Measurements from ENCODE around the gene AGO3.
"Not testable (repeated sequence)": the region's sequence is repeated elsewhere in the genome, so short reads cannot be mapped to it uniquely, and the experiment has no call there.

The AGO3 gene

GRCh38 chr1:35958558-35958957 lies 27.7 kb downstream of the AGO3 start:
- no peak overlapping the region for H3K23ac ChIP-seq (ENCODE audit: low read length)
- no peak overlapping the region for H3K4me3 ChIP-seq (ENCODE audit: low read depth, low read length)
- no peak overlapping the region for H3K4ac ChIP-seq (ENCODE audit: low read depth, low read length)
- no peak overlapping the region for H3K18ac ChIP-seq (ENCODE audit: low read length)
- H2AFZ ChIP-seq (ENCODE audit: insufficient read depth, low read length, poor library complexity) = no peak overlapping the region
- H3K9ac ChIP-seq (ENCODE audit: low read length) = no peak overlapping the region
- H2BK12ac ChIP-seq (ENCODE audit: low read length) = no peak overlapping the region
- H3K14ac ChIP-seq (ENCODE audit: low read length) = no peak overlapping the region
- H3K27me3 ChIP-seq (ENCODE audit: insufficient read depth, low read length) = no peaks in the 10 kb centered on the region
- no peak overlapping the region for H3K27ac ChIP-seq (ENCODE audit: low read depth, low read length)
- no peak overlapping the region for H4K91ac ChIP-seq (ENCODE audit: low read depth, low read length)
- H2BK5ac ChIP-seq (ENCODE audit: low read depth, low read length, poor library complexity) = no peak overlapping the region
- H2AK5ac ChIP-seq (ENCODE audit: low read length) = no peak overlapping the region
- no peak overlapping the region for H4K8ac ChIP-seq (ENCODE audit: low read depth, low read length)
- no CpG with 5 or more reads among the region's 1 CpG for WGBS (ENCODE audit: extremely low coverage, insufficient coverage, insufficient read length)
- no peak overlapping the region for H4K12ac ChIP-seq (ENCODE audit: low read depth, low read length)
- H3K4me2 ChIP-seq (ENCODE audit: low read length) = no peak overlapping the region
- DNase-seq = no peak
- H3K79me1 ChIP-seq (ENCODE audit: low read length) = no peaks in the 10 kb centered on the region
- no peak overlapping the region for H2BK120ac ChIP-seq (ENCODE audit: insufficient read depth, low read length, poor library complexity)
- peaks cover 0 to 2% of the 10 kb centered on the region in 2 experiments for H3K36me3 ChIP-seq (ENCODE audit: control insufficient read depth in 1 of 2, insufficient read depth in 2 of 2, low read length in 2 of 2)
- H3K9me3 ChIP-seq (ENCODE audit: insufficient read depth, low read depth, low read length) = no peaks in the 10 kb centered on the region
- no peaks in the 10 kb centered on the region for H3K4me1 ChIP-seq (ENCODE audit: control insufficient read depth in 1 of 2, insufficient read depth in 2 of 2, low read length in 2 of 2)
- no peaks in the 10 kb centered on the region for H3K79me2 ChIP-seq (ENCODE audit: control insufficient read depth, insufficient read depth, low read length, poor library complexity)

GRCh38 chr1:35959304-35959703 lies 28.4 kb downstream of the AGO3 start:
- no peak overlapping the region for H4K8ac ChIP-seq (ENCODE audit: low read depth, low read length)
- no peaks in the 10 kb centered on the region for H3K27me3 ChIP-seq (ENCODE audit: insufficient read depth, low read length)
- H2AK5ac ChIP-seq (ENCODE audit: low read length) = no peak overlapping the region
- H3K4me2 ChIP-seq (ENCODE audit: low read length) = no peak overlapping the region
- H3K79me2 ChIP-seq (ENCODE audit: control insufficient read depth, insufficient read depth, low read length, poor library complexity) = no peaks in the 10 kb centered on the region
- H3K9ac ChIP-seq (ENCODE audit: low read length) = no peak overlapping the region
- H4K91ac ChIP-seq (ENCODE audit: low read depth, low read length) = no peak overlapping the region
- no peak overlapping the region for H3K14ac ChIP-seq (ENCODE audit: low read length)
- H3K4me1 ChIP-seq (ENCODE audit: control insufficient read depth in 1 of 2, insufficient read depth in 2 of 2, low read length in 2 of 2) = no peaks in the 10 kb centered on the region
- no peak overlapping the region for H3K23ac ChIP-seq (ENCODE audit: low read length)
- no peak overlapping the region for H2BK12ac ChIP-seq (ENCODE audit: low read length)
- H3K4me3 ChIP-seq (ENCODE audit: low read depth, low read length) = no peak overlapping the region
- no peak overlapping the region for H4K12ac ChIP-seq (ENCODE audit: low read depth, low read length)
- no peak overlapping the region for H2BK5ac ChIP-seq (ENCODE audit: low read depth, low read length, poor library complexity)
- DNase-seq = no peak
- H3K36me3 ChIP-seq (ENCODE audit: control insufficient read depth in 1 of 2, insufficient read depth in 2 of 2, low read length in 2 of 2) = peaks cover 0 to 2% of the 10 kb centered on the region in 2 experiments
- WGBS (ENCODE audit: extremely low coverage, insufficient coverage, insufficient read length) = no CpG with 5 or more reads among the region's 3 CpGs
- H2BK120ac ChIP-seq (ENCODE audit: insufficient read depth, low read length, poor library complexity) = no peak overlapping the region
- H3K9me3 ChIP-seq (ENCODE audit: insufficient read depth, low read depth, low read length) = no peaks in the 10 kb centered on the region
- no peak overlapping the region for H3K18ac ChIP-seq (ENCODE audit: low read length)
- no peak overlapping the region for H3K27ac ChIP-seq (ENCODE audit: low read depth, low read length)
- H2AFZ ChIP-seq (ENCODE audit: insufficient read depth, low read length, poor library complexity) = no peak overlapping the region
- no peaks in the 10 kb centered on the region for H3K79me1 ChIP-seq (ENCODE audit: low read length)
- no peak overlapping the region for H3K4ac ChIP-seq (ENCODE audit: low read depth, low read length)

GRCh38 chr1:35962952-35963351 lies 32.0 kb downstream of the AGO3 start:
- H2BK5ac ChIP-seq (ENCODE audit: low read depth, low read length, poor library complexity) = no peak overlapping the region
- no peak overlapping the region for H4K12ac ChIP-seq (ENCODE audit: low read depth, low read length)
- H4K91ac ChIP-seq (ENCODE audit: low read depth, low read length) = no peak overlapping the region
- no peak overlapping the region for H3K27ac ChIP-seq (ENCODE audit: low read depth, low read length)
- no peak overlapping the region for H3K4ac ChIP-seq (ENCODE audit: low read depth, low read length)
- no peak overlapping the region for H3K9ac ChIP-seq (ENCODE audit: low read length)
- H3K79me2 ChIP-seq (ENCODE audit: control insufficient read depth, insufficient read depth, low read length, poor library complexity) = no peaks in the 10 kb centered on the region
- H4K8ac ChIP-seq (ENCODE audit: low read depth, low read length) = no peak overlapping the region
- no peak overlapping the region for H3K4me2 ChIP-seq (ENCODE audit: low read length)
- H2BK12ac ChIP-seq (ENCODE audit: low read length) = no peak overlapping the region
- H2BK120ac ChIP-seq (ENCODE audit: insufficient read depth, low read length, poor library complexity) = no peak overlapping the region
- no peaks in the 10 kb centered on the region for H3K9me3 ChIP-seq (ENCODE audit: insufficient read depth, low read depth, low read length)
- no peaks in the 10 kb centered on the region for H3K36me3 ChIP-seq (ENCODE audit: control insufficient read depth in 1 of 2, insufficient read depth in 2 of 2, low read length in 2 of 2)
- no peak overlapping the region for H3K14ac ChIP-seq (ENCODE audit: low read length)
- H2AFZ ChIP-seq (ENCODE audit: insufficient read depth, low read length, poor library complexity) = no peak overlapping the region
- no peaks in the 10 kb centered on the region for H3K27me3 ChIP-seq (ENCODE audit: insufficient read depth, low read length)
- no peaks in the 10 kb centered on the region for H3K4me1 ChIP-seq (ENCODE audit: control insufficient read depth in 1 of 2, insufficient read depth in 2 of 2, low read length in 2 of 2)
- no peak overlapping the region for H3K23ac ChIP-seq (ENCODE audit: low read length)
- no peak overlapping the region for H2AK5ac ChIP-seq (ENCODE audit: low read length)
- H3K79me1 ChIP-seq (ENCODE audit: low read length) = no peaks in the 10 kb centered on the region
- no peak overlapping the region for H3K4me3 ChIP-seq (ENCODE audit: low read depth, low read length)
- no CpG with 5 or more reads among the region's 2 CpGs for WGBS (ENCODE audit: extremely low coverage, insufficient coverage, insufficient read length)
- DNase-seq = no peak
- H3K18ac ChIP-seq (ENCODE audit: low read length) = no peak overlapping the region

GRCh38 chr1:35964277-35964676 lies 33.4 kb downstream of the AGO3 start:
- not testable (repeated sequence) for H3K14ac ChIP-seq (ENCODE audit: low read length); H3K18ac ChIP-seq (ENCODE audit: low read length); H3K27me3 ChIP-seq (ENCODE audit: insufficient read depth, low read length); H3K4me3 ChIP-seq (ENCODE audit: low read depth, low read length); H3K27ac ChIP-seq (ENCODE audit: low read depth, low read length); H3K9me3 ChIP-seq (ENCODE audit: insufficient read depth, low read depth, low read length); H4K91ac ChIP-seq (ENCODE audit: low read depth, low read length); H3K4me1 ChIP-seq (ENCODE audit: control insufficient read depth in 1 of 2, insufficient read depth in 2 of 2, low read length in 2 of 2); H4K12ac ChIP-seq (ENCODE audit: low read depth, low read length); H2BK12ac ChIP-seq (ENCODE audit: low read length); H4K8ac ChIP-seq (ENCODE audit: low read depth, low read length); H3K4me2 ChIP-seq (ENCODE audit: low read length); H3K9ac ChIP-seq (ENCODE audit: low read length); H3K36me3 ChIP-seq (ENCODE audit: control insufficient read depth in 1 of 2, insufficient read depth in 2 of 2, low read length in 2 of 2); H2BK120ac ChIP-seq (ENCODE audit: insufficient read depth, low read length, poor library complexity); H3K79me1 ChIP-seq (ENCODE audit: low read length); H3K23ac ChIP-seq (ENCODE audit: low read length); H2BK5ac ChIP-seq (ENCODE audit: low read depth, low read length, poor library complexity); H2AFZ ChIP-seq (ENCODE audit: insufficient read depth, low read length, poor library complexity); H3K4ac ChIP-seq (ENCODE audit: low read depth, low read length); H2AK5ac ChIP-seq (ENCODE audit: low read length); H3K79me2 ChIP-seq (ENCODE audit: control insufficient read depth, insufficient read depth, low read length, poor library complexity); DNase-seq
- no CpG with 5 or more reads among the region's 1 CpG for WGBS (ENCODE audit: extremely low coverage, insufficient coverage, insufficient read length)
